H9 (cell line): ENCODE results near the gene NACC2. TPM values are rescaled to one million over a fixed set of nuclear protein-coding genes. Genes with fewer than 3 reads are reported as not detected.

Experiments used
- DNase-seq: peaks from one replicate; pipeline ENCODE4 v3.0.0-alpha.2; 2017
- H2AFZ ChIP-seq: one replicate; pipeline ENCODE4 v1.6.1; 2013; ENCODE audit warnings: mild to moderate bottlenecking, low read length, control low read depth, moderate library complexity
- H2AK5ac ChIP-seq: 2 replicates; pipeline ENCODE4 v1.6.1; 2013; ENCODE audit warnings: low read length, control low read depth, mixed read lengths; ENCODE audit not compliant: insufficient read length
- H2BK120ac ChIP-seq: one replicate; pipeline ENCODE4 v1.6.1; 2013; ENCODE audit warnings: low read depth, mild to moderate bottlenecking, low read length, control low read depth, inconsistent platforms; ENCODE audit not compliant: poor library complexity, severe bottlenecking
- H2BK12ac ChIP-seq: 2 replicates; pipeline ENCODE4 v1.6.1; 2013; ENCODE audit warnings: low read length, control low read depth, mixed read lengths, low read depth; ENCODE audit not compliant: insufficient read length
- H2BK15ac ChIP-seq: 2 replicates; pipeline ENCODE4 v1.6.1; 2013; ENCODE audit warnings: low read depth, low read length, control low read depth
- H2BK20ac ChIP-seq: one replicate; pipeline ENCODE4 v1.6.1; 2013; ENCODE audit warnings: low read depth, mild to moderate bottlenecking, low read length, control low read depth, inconsistent platforms; ENCODE audit not compliant: poor library complexity, severe bottlenecking
- H2BK5ac ChIP-seq: 2 replicates; pipeline ENCODE4 v1.6.1; 2013; ENCODE audit warnings: low read length, control low read depth, mixed read lengths; ENCODE audit not compliant: insufficient read length
- H3K14ac ChIP-seq: 2 replicates; pipeline ENCODE4 v1.6.1; 2013; ENCODE audit warnings: low read length, control low read depth; ENCODE audit not compliant: insufficient read depth
- H3K18ac ChIP-seq: 2 replicates; pipeline ENCODE4 v1.6.1; 2013; ENCODE audit warnings: low read depth, mild to moderate bottlenecking, mixed read lengths, low read length, control low read depth; ENCODE audit not compliant: insufficient read length
- H3K23ac ChIP-seq: 2 replicates; pipeline ENCODE4 v1.6.1; 2013; ENCODE audit warnings: low read length, control low read depth, mixed read lengths, low read depth; ENCODE audit not compliant: insufficient read length
- H3K23me2 ChIP-seq: 2 replicates; pipeline ENCODE4 v1.6.1; 2013; ENCODE audit warnings: low read depth, mild to moderate bottlenecking, mixed read lengths, low read length, control low read depth; ENCODE audit not compliant: insufficient read length, poor library complexity, severe bottlenecking
- H3K27ac ChIP-seq: 2 replicates; pipeline ENCODE4 v1.5.1; 2013; ENCODE audit warnings: low read length, control low read depth, mixed read lengths, low read depth; ENCODE audit not compliant: insufficient read length
- H3K27me3 ChIP-seq: 2 replicates; pipeline ENCODE4 v1.6.1; 2013; ENCODE audit warnings: low read length, control low read depth, inconsistent platforms; ENCODE audit not compliant: insufficient read depth
- H3K4ac ChIP-seq: 2 replicates; pipeline ENCODE4 v1.6.1; 2013; ENCODE audit warnings: low read depth, mild to moderate bottlenecking, control low read depth, inconsistent platforms, low read length, moderate library complexity
- H3K4me1 ChIP-seq: 2 replicates; pipeline ENCODE4 v1.6.1; 2013; ENCODE audit warnings: low read length, control low read depth, inconsistent platforms; ENCODE audit not compliant: insufficient read depth
- H3K4me2 ChIP-seq: 2 replicates; pipeline ENCODE4 v1.6.1; 2013; ENCODE audit warnings: low read length, control low read depth, mixed read lengths; ENCODE audit not compliant: insufficient read length, insufficient read depth
- H3K56ac ChIP-seq: 2 replicates; pipeline ENCODE4 v1.6.1; 2013; ENCODE audit warnings: low read depth, mild to moderate bottlenecking, mixed read lengths, low read length, control low read depth; ENCODE audit not compliant: insufficient read length
- H3K79me1 ChIP-seq: 2 replicates; pipeline ENCODE4 v1.6.1; 2013; ENCODE audit warnings: low read depth, mild to moderate bottlenecking, moderate library complexity, low read length, control low read depth, inconsistent platforms; ENCODE audit not compliant: insufficient read depth, poor library complexity, severe bottlenecking
- H3K79me2 ChIP-seq: 2 replicates; pipeline ENCODE4 v1.6.1; 2013; ENCODE audit warnings: low read length, control low read depth, inconsistent platforms; ENCODE audit not compliant: insufficient read depth
- H3K9ac ChIP-seq: 2 replicates; pipeline ENCODE4 v1.6.1; 2013; ENCODE audit warnings: low read length, control low read depth, mixed read lengths; ENCODE audit not compliant: insufficient read length; ENCODE audit errors: extremely low read depth
- H3K9me3 ChIP-seq: one replicate; pipeline ENCODE4 v1.6.1; 2013; ENCODE audit warnings: low read depth, low read length, inconsistent platforms; ENCODE audit not compliant: control insufficient read depth
- H3T11ph ChIP-seq: one replicate; pipeline ENCODE4 v1.6.1; 2013; ENCODE audit warnings: mild to moderate bottlenecking, low read length, control low read depth, inconsistent platforms
- H4K20me1 ChIP-seq: one replicate; pipeline ENCODE4 v1.6.1; 2013; ENCODE audit not compliant: control insufficient read depth, insufficient read length, insufficient read depth
- H4K5ac ChIP-seq: 2 replicates; pipeline ENCODE4 v1.6.1; 2013; ENCODE audit warnings: low read depth, mild to moderate bottlenecking, mixed read lengths, low read length, control low read depth; ENCODE audit not compliant: insufficient read length
- H4K8ac ChIP-seq: replicated peaks from 2 replicates; pipeline ENCODE4 v1.6.1; 2013; ENCODE audit warnings: low read length, control low read depth, mixed read lengths, low read depth; ENCODE audit not compliant: insufficient read length
- H4K91ac ChIP-seq: 2 replicates; pipeline ENCODE4 v1.6.1; 2013; ENCODE audit warnings: low read depth, mild to moderate bottlenecking, moderate library complexity, mixed read lengths, low read length, control low read depth; ENCODE audit not compliant: insufficient read length
- H3K27ac Mint-ChIP-seq, 3 experiments: 2 replicates in 2 of 3; 3 replicates in 1 of 3; pipeline ENCODE4 v1.8.0; 2020 to 2021; ENCODE audit warnings: mixed read lengths in 3 of 3, mild to moderate bottlenecking in 1 of 3, moderate library complexity in 1 of 3
- H3K27me3 Mint-ChIP-seq: 2 replicates; pipeline ENCODE4 v1.8.0; 2021; ENCODE audit warnings: low read depth, mild to moderate bottlenecking, moderate library complexity, mixed read lengths
- H3K36me3 Mint-ChIP-seq, 3 experiments: 2 replicates in 2 of 3; 3 replicates in 1 of 3; pipeline ENCODE4 v1.8.0; 2020 to 2021; ENCODE audit warnings: low read depth in 3 of 3, mixed read lengths in 3 of 3; ENCODE audit not compliant: insufficient read depth in 1 of 3
- H3K4me1 Mint-ChIP-seq, 2 experiments: 2 replicates each; pipeline ENCODE4 v1.8.0; 2020; ENCODE audit warnings: mixed read lengths in 2 of 2
- H3K4me3 Mint-ChIP-seq, 2 experiments: 2 replicates in 1 of 2; 3 replicates in 1 of 2; pipeline ENCODE4 v1.8.0; 2020 to 2021; ENCODE audit warnings: mild to moderate bottlenecking in 2 of 2, mixed read lengths in 2 of 2, moderate library complexity in 1 of 2
- H3K9me3 Mint-ChIP-seq, 2 experiments: 2 replicates in 1 of 2; 3 replicates in 1 of 2; pipeline ENCODE4 v1.8.0; 2020; ENCODE audit warnings: mild to moderate bottlenecking in 2 of 2, mixed read lengths in 2 of 2, moderate library complexity in 1 of 2
- CTCF ChIP-seq: fragments of 200-600 bp; sonication (generic); conservative IDR thresholded peaks from 3 replicates; pipeline ENCODE4 v1.8.0; 2021; ENCODE audit warnings: antibody characterized with exemption, mild to moderate bottlenecking
- WGBS: extraction: QIAGEN DNeasy Blood & Tissue Kit; methylation state at CpG from one replicate; pipeline ENCODE4 v1.1.7; 2013; ENCODE audit warnings: missing lambda C conversion rate, low lambda C conversion rate, mixed read lengths; ENCODE audit not compliant: insufficient read length; ENCODE audit errors: extremely low coverage; 5-methylcytosine and 5-hydroxymethylcytosine counted together
- total RNA-seq: library from RNA; stranded (reverse); gene quantifications from 2 replicates; pipeline ENCODE4 v1.2.1, GENCODE V29; 2021

Gene NACC2
- total RNA-seq, 1 experiment from 2014 or later = 11.5 TPM

- Histone ChIP-seq H3K4ac (no peak overlapping the region), H3K23me2 (peaks cover 5% of the 10 kb centered on the region), H3K56ac (no peak overlapping the region), H2BK120ac (no peak overlapping the region), H4K8ac (no peak overlapping the region), H3K79me2 (peaks cover 6% of the 10 kb centered on the region; the same call in 1 of the 2 replicates), H3K18ac (no peak overlapping the region), H2BK20ac (no peak overlapping the region), H4K20me1 (peaks cover 3% of the 10 kb centered on the region), H2AFZ (no peak overlapping the region), H3K9ac (no peak overlapping the region), H3K4me1 (peaks cover 2% of the 10 kb centered on the region; the same call in 1 of the 2 replicates), H2AK5ac (no peak overlapping the region), H4K5ac (no peak overlapping the region), H3K4me2 (no peak overlapping the region), H3K27me3 (no peaks in the 10 kb centered on the region), H3T11ph (no peak overlapping the region), H2BK5ac (no peak overlapping the region), H3K23ac (no peak overlapping the region), H3K27ac (no peak overlapping the region), H3K14ac (no peak overlapping the region), H2BK12ac (no peak overlapping the region), H3K79me1 (no peaks in the 10 kb centered on the region), H2BK15ac (no peak overlapping the region), H3K9me3 (no peaks in the 10 kb centered on the region), H4K91ac (no peak overlapping the region)
- no CpG with 5 or more reads among the region's 10 CpGs for WGBS
- peaks cover 30 to 36% of the 10 kb centered on the region in 2 experiments for H3K4me1 Mint-ChIP-seq
- H3K27me3 Mint-ChIP-seq = peaks cover 12% of the 10 kb centered on the region
- DNase-seq = no peak
- H3K27ac Mint-ChIP-seq = no peak overlapping the region; a peak in 1 of 7 replicates
- peak overlapping the region in 1 of 2 experiments; percentile 10; a peak in 1 of 5 replicates for H3K4me3 Mint-ChIP-seq
- no peaks in the 10 kb centered on the region for H3K36me3 Mint-ChIP-seq
- peaks cover 2 to 4% of the 10 kb centered on the region in 2 experiments; a peak in 3 of 5 replicates for H3K9me3 Mint-ChIP-seq
- no peak for TF ChIP-seq CTCF
These were observed 131.2 kb downstream of the NACC2 start for GRCh38 chr9:135963938-135964337.
